ENCODE results near the gene VWA3A.
"Not testable (repeated sequence)": the region's sequence is repeated elsewhere in the genome, so short reads cannot be mapped to it uniquely, and the experiment has no call there.

VWA3A gene

DNA sequence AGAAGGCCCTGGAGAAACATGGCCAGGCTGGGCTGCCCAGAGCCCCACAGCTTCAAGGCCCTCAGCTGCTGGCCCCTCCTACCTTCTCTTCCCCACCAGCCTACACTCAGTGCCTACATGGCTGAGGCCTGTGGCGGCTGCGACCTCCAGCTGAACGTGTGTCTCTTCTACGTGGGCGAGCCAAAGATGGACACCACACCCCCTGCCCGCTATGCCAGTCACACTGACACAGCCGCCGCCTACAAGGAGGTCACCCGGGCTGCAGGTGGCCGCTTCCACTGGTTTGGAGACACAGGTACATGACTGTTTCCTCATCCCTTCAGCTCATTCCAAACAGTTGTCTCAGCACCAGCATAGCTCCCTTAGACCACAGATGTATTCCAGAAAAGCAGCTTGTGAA lies 40.5 kb downstream of the VWA3A start:
- DNase-seq (ENCODE audit: low read depth in 2 of 2), result no peak

DNA sequence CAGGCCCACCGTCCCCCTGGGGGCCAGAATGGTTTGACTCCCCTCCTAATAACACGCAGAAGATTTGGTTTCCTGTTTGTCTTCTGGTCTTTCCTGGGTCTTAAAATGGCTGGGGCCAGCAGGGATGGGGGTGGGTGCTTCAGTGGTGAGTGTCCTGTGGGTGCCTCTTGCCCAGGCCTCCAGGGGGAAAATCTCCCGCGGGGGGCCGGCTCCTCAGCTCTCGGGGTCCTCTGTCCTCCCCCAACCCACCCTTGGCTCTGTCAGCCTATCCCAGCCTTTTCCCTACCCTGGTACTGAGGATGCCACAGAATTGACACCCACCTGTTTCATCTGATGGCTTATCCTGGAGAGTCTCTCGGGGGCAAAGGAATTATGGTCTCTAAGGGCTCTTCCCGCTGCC lies 46.1 kb downstream of the VWA3A start:
- DNase-seq (ENCODE audit: low read depth in 2 of 2), result no peak

DNA sequence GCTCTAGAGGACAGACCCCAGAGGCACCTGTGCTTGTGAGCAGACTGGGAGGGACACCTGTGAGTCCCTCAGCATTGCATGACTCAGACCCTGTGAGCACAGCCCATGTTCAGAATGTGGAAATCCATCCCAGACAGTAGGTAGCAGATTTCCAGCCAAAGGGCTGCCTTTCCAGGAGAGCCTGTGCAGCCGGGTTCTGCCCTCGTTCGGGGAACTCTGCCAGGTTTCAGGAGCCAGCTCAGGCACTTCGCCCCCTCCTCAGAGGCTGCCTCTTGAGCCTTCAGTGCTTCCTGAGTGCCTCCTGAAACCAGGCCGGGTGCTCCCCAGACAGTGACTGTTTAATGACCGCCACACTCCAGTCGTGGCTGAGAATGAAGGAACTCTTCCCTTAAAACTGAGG lies 46.7 kb downstream of the VWA3A start:
- no peak for DNase-seq (ENCODE audit: low read depth in 2 of 2)

DNA sequence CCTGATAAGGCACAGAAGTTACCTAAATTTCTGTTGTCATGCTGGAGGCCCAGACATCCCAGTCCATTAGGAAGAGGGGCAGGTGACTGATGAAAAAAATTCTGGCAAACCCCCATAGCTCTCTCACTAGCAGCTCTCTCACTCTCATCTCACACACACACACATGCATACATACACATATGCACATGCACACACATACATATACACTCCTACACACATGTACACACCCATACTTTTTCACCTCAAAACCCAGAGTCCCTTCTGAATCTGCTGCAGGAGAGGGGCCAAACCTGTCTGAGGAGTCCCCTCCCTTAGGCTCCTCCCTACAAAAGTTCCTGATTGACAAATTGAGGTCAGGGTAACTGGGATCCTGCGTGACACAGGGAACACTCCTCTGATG lies 47.4 kb downstream of the VWA3A start:
- no peak for DNase-seq (ENCODE audit: low read depth in 2 of 2)

DNA sequence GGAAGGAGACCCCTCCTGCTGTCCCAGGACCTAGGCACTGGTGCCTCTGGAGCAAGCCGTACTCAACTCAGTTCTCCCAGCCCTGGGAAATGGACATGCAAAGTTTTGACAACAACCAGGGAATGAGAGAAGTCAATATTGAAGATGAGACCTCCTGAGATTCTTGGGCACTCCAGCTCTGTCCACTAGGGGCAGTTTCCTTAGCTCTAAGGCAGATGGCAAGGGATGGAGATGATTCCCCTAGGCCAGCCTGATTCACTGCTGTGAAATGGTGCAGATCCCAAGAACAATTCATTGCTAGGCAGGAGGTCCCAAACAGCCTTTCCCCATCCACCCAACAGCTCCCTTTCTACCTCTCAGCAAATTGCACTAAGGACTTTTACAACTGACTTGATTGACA lies 49.4 kb downstream of the VWA3A start:
- no peak for DNase-seq (ENCODE audit: low read depth in 2 of 2)

DNA sequence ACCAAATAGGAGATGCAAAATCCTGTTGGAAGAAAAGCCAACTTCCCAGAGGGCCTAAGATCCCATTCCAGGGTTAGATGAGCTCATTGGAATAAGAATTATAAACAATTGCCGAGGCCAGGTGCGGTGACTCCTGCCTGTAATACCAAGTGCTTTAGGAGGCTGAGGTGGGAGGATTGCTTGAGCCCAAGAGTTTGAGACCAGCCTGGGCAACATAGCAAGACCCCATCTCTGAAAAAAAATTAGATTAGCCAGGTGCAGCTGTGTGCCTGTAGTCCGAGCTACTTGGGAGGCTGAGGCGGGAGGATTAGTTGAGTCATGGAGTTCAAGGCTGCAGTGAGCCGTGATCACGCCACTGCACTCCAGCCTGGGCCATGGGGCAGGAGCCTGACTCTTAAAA lies 52.2 kb downstream of the VWA3A start:
- DNase-seq (ENCODE audit: low read depth in 2 of 2), result no peak

DNA sequence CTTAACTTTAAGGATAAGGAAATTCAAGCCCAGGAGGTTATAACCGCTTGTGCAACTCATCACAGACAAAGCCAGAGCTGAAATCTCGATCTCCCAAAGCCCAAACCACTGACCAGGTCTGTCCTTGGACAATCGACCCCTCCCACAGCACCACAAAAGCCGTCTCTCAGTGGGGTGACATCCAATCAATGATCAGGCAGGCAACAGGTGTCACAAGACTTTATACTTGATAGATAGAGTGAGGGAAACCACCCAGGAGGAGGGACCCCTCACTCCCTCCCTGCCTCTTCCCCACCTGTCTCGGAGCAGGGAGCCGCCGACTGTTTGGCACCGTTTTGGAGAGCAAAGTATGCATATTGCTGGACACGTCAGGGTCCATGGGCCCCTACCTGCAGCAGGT lies 55.5 kb downstream of the VWA3A start:
- DNase-seq (ENCODE audit: low read depth in 2 of 2), result no peak

DNA sequence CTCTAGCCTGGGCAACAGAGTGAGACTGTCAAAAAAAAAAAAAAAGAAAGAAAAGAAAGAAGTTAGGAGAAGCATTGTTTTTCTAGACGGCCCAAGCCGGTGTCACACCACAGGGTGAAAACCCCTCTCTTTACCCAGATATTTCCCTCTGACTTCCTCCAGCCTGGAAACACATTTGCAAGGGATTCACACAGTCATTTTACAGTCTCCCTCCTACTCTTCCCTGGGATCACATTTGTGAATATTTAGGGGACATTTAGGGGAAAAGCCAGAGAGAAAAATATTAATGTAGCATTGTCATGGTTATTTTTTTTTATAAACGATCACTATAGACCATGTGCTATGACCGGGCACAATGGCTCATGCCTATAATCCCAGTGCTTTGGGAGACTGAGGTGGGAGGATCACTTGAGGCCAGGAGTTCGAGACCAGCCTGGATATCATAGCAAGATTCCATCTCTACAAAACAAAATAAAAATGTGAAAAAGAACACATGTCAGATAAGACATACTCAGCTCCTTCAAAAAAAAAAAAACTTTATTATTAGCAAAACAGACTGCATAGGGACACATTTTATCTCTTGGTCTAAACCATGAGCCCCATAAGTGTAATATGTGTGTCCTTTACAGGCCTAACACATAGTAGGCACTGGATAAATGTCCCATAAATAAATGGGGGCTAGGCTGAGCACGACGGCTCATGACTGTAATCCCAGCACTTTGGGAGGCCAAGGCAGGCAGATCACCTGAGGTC lies 59.1 kb downstream of the VWA3A start:
- no peak for DNase-seq (ENCODE audit: low read depth in 2 of 2)

DNA sequence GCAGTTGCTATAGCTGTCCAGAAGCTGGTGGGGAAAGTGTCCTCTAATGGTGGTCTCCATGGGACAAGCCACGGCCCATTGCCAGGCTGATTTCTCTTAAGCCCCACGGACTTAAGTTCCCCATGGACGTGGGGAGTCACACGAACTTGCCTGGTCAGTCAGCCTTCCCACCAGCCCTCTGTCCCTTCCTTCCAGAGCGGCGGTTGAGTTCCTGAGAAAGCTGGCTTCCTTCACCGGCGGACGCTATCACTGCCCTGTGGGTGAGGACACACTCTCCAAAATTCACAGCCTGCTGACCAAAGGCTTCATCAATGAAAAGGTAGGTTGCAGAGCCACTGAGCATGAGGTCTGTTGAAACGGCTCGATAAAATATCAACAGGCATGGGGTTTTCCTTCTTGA lies 60.0 kb downstream of the VWA3A start:
- no peak for DNase-seq (ENCODE audit: low read depth in 2 of 2)

DNA sequence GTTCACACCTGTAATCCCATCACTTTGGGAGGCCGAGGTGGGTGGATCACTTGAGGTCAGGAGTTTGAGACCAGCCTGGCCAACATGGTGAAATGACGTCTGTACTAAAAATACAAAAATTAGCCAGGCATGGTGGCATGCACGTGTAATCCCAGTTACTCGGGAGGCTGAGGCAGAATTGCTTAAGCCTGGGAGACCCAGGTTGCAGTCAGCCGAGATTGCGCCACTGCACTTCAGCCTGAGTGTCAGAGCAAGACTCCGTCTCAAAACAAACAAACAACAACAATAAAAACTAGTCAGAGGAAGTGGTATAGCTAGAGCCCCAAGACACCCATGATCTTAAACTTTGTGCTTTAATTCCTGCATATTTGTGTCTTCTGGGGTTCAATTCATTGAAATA lies 60.7 kb downstream of the VWA3A start:
- DNase-seq (ENCODE audit: low read depth in 2 of 2), result not testable (repeated sequence)

DNA sequence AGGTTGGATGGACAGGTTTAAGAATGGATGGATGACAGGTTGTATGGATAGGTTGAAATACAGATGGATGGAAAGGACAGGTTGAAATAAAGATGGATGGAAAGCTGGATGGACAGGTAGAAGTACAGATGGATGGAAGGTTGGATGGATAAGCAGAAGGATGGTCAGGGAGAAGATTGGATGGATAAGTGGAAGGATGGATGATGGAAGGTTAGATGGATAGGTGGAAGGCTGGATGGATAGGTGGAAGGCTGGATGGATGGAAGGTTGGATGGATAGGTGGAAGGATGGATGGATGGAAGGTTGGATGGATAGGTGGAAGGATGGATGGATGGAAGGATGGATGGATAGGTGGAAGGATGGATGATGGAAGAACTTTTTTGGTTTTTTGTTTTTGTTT lies 69.1 kb downstream of the VWA3A start:
- no peak for DNase-seq (ENCODE audit: low read depth in 2 of 2)

DNA sequence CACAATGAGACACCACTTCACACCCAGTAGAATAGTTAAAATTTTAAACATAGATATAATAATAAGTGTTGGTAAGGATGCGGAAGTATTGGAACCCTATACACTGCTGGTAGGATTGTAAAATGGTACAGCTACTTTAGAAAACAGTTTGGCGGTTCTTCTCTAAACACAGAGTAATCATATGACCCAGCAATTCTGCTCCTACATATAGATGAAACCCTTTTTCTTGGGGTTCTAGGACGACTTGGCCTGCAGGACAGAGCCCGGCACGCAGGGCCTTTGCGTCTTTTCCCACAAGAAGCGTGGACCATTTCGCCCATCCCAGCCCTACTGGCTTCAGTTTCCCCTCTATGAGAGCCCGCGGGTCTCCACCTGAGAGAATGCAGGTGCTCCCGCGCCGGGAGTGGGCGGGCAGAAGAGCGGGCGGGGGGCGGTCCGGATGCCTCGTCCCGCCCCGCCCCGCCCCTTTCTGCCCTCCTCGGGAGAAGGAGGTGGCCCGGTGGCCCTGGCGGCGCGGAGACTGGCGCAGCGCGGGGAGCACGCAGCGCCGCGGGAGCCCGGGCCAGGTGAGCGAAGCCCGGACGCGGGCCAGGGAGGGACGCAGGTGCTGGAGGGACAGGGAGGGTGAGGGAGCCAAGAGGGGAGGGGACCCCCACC lies 69.8 kb downstream of the VWA3A start, which contains the start of gene SDR42E2:
Gene SDR42E2, plus strand, starts transcription at position 508 of the 657 bp plus-strand sequence. CDS start 3,077 bp downstream, outside the sequence.
- peak; percentile 2 to 26 for DNase-seq (ENCODE audit: low read depth in 2 of 2)

DNA sequence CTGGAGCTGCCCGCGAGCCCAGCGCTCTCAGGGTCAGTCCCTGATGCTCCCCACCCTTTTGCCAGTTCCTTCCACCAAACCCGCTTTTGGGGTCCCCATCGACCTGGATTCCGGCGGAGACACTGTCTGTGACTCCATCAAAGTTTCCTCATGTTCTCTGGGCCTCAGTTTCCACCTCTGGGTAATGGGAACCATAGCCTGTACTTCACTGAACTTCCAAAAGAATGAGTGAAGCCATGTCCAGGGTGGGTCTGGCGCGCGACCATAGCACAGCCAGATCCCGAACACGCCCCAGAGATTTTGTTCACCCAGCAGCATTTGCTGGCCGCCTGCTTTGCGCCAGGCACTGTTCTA lies 70.3 kb downstream of the VWA3A start:
- DNase-seq (ENCODE audit: low read depth in 2 of 2), result no peak

DNA sequence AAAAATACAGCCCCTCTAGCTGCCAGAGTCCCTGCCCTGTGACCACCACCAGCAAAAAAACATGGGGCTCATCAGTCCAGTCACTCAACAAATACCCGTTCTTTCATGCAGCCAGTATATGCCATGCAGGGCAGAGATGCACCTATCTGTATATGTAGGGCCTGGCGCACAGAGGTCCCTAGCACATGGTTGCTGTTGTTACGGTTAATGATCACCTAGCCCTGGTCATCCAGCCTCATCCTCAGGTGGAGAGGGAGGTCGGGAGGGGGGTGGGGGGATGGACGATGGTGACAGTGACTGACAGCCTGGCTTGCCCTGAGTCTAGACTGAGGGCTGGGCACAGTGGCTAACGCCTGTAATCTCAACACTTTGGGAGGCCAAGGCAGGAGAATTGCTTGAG lies 71.5 kb downstream of the VWA3A start:
- DNase-seq (ENCODE audit: low read depth in 2 of 2), result no peak

DNA sequence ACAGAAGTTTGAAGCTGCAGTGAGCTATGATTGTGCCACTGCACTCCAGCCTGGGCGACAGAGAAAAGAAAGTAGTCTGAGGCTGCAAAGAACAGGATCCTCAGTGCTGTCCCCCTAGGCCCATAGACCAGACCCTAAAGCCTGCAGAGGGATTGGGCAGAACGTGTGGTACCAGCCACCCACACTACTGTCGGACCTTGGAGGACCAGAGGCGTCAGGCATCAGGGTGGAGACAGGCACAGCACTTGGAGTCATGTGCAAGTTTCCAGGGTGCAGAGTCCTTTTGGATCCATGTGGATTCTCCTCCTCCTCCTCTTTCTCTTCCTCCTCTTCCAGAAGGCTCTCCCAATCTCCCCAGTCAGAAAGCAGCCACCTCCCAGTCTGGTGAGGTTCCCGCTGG lies 72.1 kb downstream of the VWA3A start:
- no peak for DNase-seq (ENCODE audit: low read depth in 2 of 2)

DNA sequence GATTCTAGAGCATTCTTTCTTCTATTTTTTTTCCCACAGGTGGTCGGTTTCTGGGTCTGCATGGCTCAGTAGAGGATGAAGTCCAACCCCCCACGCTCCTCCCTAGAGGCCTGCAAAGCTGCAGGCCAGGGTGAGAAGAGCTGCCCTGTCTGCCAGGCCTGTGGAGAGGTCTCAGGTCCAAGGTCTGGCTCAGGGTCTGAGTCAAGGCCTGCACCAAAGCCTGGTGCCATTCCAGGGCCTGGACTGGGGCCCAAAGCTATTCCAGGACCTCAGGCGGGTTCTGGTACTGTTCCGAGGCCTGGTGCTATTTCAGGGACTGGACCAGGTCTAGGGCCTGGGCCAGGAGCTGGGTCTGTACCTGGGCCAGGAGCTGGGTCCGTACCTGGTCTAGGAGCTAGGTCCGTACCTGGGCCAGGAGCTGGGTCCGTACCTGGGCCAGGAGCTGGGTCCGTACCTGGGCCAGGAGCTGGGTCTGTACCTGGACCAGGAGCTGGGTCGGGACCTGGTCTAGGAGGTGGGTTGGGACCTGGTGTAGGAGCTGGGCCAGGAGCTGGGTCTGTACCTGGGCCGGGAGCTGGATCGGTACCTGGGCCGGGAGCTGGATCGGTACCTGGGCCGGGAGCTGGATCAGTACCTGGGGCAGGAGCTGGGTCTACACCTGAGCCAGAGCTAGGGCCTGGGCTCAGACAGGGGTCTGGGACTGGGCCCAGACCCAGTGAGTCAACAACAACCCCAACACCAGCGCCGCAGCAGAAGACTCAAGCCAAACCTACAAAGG lies 73.4 kb downstream of the VWA3A start:
- DNase-seq (ENCODE audit: low read depth in 2 of 2), result no peak

DNA sequence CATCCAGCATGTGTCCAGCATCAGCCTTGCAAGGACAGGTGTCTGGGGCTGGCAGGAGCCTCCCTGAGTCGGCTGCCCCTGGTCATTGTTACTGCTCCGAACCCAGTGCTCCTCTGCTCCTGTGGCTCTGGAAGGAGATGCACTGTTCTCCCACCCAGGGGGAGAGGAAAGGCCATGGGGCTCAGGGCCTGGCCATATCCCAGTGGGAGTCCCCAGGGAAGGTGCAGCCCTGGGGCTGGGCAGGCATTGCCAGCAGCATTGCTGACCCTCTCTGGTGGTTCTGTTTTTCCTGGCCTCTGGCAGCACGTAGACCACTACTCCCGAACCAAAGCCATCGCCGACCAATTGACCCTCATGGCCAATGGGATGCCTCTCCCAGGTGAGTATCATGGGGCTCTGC lies 79.6 kb downstream of the VWA3A start:
- no peak for DNase-seq (ENCODE audit: low read depth in 2 of 2)

DNA sequence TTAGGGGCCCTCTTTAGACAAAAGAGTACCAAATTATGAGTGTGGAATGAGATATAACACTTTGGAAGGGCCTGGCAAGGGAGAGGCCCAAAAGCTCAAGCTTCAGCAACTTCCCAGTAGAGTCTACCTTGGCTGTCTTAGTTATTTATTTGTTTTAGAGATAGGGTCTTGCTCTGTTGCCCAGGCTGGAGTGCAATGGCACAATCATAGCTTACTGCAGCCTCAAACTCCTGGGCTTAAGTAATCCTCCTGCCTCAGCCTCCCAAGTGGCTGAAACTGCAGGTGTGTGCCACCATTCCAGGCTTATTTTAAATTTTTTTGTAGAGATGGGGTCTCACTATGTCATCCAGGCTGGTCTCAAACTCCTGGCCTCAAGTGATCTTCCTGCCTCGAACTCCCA lies 80.3 kb downstream of the VWA3A start:
- DNase-seq (ENCODE audit: low read depth in 2 of 2), result not testable (repeated sequence)

DNA sequence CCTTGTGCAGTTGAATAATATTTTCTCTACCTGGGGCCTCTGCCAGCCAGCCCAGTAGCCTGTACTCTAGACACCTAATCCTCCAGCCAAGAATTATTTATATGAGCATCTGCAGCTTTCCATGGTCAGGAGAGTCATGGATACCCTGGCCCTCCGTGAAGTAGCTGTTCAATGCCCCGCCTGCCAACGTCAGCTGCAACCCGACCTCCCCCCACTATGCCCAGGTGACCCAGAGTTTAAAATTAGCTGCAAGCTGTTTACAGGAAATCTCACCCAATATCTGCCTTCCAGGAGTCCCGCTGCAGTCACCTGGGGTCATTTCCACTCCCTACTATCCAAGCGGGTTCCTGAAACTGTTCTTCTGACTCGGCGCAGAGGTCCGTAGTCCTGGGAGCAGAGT lies 82.3 kb downstream of the VWA3A start:
- no peak for DNase-seq (ENCODE audit: low read depth in 2 of 2)

DNA sequence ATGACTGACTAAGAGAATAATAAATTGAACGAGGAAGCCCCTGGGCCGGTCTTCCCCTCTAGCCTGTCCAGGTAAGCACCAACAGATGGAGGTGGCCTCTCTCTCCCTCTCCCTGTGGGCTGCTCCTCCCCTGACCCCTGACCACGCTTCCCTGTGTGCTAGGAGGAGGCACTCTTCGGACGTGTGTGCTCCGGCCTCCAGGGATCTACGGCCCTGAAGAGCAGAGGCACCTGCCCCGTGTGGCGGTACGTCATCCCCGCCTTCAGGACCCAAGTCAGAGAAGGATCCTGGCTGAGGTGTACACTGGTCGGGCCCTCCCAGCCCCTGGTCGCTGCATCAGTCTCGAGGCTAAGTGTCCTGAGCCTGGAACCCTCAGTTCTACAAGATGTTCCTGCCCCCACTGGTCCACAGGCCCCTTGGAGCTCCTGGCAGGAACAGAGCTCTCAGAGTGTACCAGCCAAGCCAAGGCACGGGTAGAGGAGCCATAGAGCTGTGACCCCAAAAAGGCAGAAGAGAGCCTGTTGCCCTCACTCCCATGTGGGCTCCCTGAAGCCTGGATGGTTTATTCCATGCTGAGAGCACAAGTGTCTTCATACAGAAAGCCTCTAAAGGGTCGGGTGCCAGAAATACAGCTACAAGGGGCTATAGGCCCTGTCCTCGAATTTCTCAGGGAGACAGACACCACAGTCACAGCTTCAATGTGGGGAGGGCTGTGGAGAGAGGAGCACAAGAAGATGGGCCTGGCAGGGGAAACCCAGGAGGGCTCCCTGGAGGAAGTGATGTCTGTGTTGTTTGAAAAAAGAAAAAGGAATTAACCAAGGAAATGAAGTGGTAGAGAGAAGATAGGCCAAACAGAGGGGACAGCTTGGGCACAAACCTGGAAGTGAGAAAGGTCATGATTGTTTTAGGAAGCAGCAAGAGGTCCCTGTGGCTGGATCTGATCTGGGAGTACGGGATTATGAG lies 85.9 kb downstream of the VWA3A start:
- no peak for DNase-seq (ENCODE audit: low read depth in 2 of 2)

DNA sequence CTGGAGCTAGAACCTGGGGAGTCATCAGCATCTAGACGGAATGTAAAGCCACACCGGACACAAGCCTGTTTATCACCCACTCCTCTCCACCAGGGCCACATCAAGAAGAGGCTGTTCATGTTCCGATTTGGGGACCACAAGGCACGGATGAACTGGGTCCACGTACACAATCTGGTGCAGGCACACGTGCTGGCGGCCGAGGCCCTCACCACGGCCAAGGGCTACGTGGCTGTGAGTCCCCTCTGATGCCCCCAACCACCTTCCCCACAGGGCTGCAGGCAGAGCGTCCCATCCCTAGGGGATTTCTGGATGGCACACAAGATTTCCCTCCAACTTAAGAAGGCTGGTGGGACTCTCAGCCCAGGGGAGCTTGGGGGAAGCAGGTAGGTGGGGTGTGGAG lies 89.1 kb downstream of the VWA3A start:
- DNase-seq (ENCODE audit: low read depth in 2 of 2), result no peak

DNA sequence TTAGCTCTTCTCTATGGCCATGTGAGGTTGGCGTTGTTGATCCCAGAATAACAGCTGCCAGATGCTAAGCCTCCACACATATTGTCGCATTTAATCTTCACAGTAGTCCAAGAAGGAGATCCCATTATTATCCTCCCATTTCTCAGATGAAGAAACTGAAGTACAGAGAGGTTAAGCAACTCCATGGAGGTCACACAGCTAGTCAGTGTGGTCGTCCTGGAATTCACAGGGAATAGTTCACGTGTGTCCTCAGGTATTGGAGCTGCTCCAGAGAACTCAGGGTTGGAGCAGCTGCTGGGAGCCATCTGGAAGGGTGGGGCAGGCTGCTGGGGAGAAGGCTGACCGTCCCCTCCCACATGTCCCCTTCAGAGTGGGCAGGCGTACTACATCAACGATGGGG lies 89.5 kb downstream of the VWA3A start:
- no peak for DNase-seq (ENCODE audit: low read depth in 2 of 2)
